ENCODE measurements around the gene MARVELD1. TPM values are rescaled to one million over a fixed set of nuclear protein-coding genes. Genes with fewer than 3 reads are reported as not detected.

Gene MARVELD1
- total RNA-seq, 2 donors from 2014 or later, result 2.0 TPM

DNA sequence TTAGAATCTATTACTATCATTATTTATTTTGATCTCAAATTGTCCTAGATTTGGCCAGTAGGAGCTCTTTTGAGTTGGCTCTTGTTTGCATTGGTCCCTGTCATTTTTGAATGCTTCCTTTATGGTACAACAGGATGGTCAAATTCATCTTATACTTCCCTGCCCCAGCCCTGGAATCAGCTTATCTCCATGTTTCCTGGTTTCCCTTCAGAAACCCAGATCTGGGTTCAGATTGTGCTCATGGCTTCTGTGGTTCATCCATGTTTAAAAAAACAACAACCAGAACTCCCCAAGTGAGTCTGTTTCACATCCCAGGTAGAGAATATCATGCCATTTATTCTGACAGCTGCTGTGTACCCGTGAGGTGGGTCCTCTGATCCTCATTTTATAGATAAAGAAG is 34.0 kb downstream of the MARVELD1 start:
- no peak overlapping the region for H3K27ac Mint-ChIP-seq
- H3K27me3 Mint-ChIP-seq, result no peaks in the 10 kb centered on the region
- peaks cover 4% of the 10 kb centered on the region for H3K4me1 Mint-ChIP-seq
- no peak overlapping the region for H3K4me3 Mint-ChIP-seq
- H3K36me3 Mint-ChIP-seq (ENCODE audit: low read depth), result peaks cover 100% of the 10 kb centered on the region
- ATAC-seq (replicated peaks), result no peak
- no peaks in the 10 kb centered on the region for H3K9me3 Mint-ChIP-seq

DNA sequence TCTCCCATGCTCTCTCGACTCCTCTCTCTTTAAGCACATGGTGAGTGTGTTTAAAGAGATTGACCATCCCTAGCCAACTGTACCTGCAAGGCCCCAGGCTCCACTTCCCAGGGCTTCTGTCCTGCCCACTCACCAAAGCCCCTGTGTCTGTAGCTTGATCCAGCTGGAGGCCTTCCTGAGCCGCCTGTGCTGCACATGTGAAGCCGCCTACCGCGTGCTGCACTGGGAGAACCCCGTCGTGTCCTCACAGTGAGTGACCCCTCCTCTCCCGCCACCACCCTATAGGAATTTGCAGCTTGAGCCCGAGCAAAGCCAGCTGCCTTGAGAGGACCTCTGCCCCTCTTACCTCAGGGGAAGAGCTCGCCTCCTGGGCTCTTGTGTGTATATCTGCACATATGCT is 34.6 kb downstream of the MARVELD1 start:
- Mint-ChIP-seq H3K4me1 (peaks cover 4% of the 10 kb centered on the region), H3K4me3 (no peak overlapping the region), H3K27ac (no peak overlapping the region), H3K36me3 (ENCODE audit: low read depth) (peaks cover 100% of the 10 kb centered on the region), H3K9me3 (no peaks in the 10 kb centered on the region), H3K27me3 (no peaks in the 10 kb centered on the region)
- ATAC-seq (replicated peaks), result no peak

- no peak for ATAC-seq (replicated peaks)
- Mint-ChIP-seq H3K27ac (no peak overlapping the region), H3K4me1 (no peaks in the 10 kb centered on the region), H3K9me3 (no peaks in the 10 kb centered on the region), H3K27me3 (no peaks in the 10 kb centered on the region), H3K36me3 (ENCODE audit: low read depth) (peaks cover 97% of the 10 kb centered on the region), H3K4me3 (no peak overlapping the region)
Measured at GRCh38 chr10:97752956-97753355, 39.4 kb downstream of the MARVELD1 start.

DNA sequence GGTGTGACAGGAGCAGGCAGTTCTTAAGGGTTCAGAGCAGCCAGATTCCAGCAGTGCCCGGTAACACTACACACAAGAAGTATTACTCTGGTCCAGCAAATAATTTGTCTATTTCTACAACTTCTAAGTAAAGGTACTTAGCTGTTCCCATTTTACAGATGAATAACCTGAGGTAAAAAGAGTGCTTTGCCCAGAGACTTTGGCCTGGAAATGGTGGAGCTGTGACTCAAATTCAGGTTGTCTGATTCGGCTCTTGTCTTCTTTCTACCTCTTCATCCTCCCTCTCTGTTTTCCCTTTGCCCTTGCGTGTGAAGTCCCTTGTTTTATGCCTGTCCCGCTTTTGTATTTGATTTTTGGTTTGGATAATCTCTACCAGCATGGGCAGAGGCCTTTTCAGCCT is 41.2 kb downstream of the MARVELD1 start:
- peaks cover 95% of the 10 kb centered on the region for H3K36me3 Mint-ChIP-seq (ENCODE audit: low read depth)
- H3K4me1 Mint-ChIP-seq, result no peaks in the 10 kb centered on the region
- ATAC-seq (replicated peaks), result no peak
- no peaks in the 10 kb centered on the region for H3K27me3 Mint-ChIP-seq
- H3K4me3 Mint-ChIP-seq, result no peak overlapping the region
- no peak overlapping the region for H3K27ac Mint-ChIP-seq
- no peaks in the 10 kb centered on the region for H3K9me3 Mint-ChIP-seq

DNA sequence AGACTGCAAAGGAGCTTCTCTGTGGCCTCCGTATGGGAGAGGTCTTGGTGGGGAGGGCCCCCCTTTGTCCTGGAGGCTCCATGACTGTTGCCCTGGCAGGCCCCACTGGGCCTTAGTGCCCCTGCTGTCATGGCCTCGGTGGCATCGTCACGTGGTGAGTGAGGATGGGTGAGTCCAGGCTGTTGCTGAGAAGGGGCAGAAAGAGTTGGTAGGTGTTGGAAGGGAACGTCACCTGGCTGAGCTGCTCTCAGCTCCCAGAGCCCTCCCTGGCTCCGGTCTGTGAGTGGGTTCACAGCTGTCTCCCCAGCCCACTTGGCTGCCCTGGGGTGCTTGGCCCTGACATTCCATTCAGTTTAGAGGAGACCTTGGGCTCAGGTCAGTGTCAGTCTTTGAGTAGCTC is 42.2 kb downstream of the MARVELD1 start:
- Mint-ChIP-seq H3K9me3 (no peaks in the 10 kb centered on the region), H3K36me3 (ENCODE audit: low read depth) (peaks cover 95% of the 10 kb centered on the region), H3K4me1 (no peaks in the 10 kb centered on the region), H3K27ac (no peak overlapping the region), H3K4me3 (no peak overlapping the region), H3K27me3 (no peaks in the 10 kb centered on the region)
- no peak for ATAC-seq (replicated peaks)

DNA sequence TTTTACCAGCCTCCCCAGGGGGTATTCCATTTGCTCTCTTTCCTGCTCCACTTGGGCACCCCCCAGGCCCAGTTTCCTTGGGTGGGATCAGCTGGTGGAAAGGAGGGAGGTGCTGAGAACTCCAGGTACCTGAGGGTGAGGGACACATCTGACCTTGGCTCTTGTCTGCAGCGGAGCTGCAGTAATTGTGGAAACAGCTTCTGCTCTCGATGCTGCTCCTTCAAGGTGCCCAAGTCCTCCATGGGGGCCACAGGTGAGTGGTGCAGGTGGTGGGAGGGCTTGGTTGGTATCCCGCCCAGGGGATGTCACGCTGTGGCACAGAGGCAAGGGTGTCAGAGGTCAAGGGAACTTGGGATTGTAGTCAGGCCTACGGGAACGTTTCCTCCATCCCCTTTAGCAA is 43.9 kb downstream of the MARVELD1 start:
- no peak for ATAC-seq (replicated peaks)
- H3K9me3 Mint-ChIP-seq, result no peaks in the 10 kb centered on the region
- no peak overlapping the region for H3K27ac Mint-ChIP-seq
- no peaks in the 10 kb centered on the region for H3K27me3 Mint-ChIP-seq
- H3K4me1 Mint-ChIP-seq, result no peaks in the 10 kb centered on the region
- peaks cover 91% of the 10 kb centered on the region for H3K36me3 Mint-ChIP-seq (ENCODE audit: low read depth)
- H3K4me3 Mint-ChIP-seq, result no peak overlapping the region

DNA sequence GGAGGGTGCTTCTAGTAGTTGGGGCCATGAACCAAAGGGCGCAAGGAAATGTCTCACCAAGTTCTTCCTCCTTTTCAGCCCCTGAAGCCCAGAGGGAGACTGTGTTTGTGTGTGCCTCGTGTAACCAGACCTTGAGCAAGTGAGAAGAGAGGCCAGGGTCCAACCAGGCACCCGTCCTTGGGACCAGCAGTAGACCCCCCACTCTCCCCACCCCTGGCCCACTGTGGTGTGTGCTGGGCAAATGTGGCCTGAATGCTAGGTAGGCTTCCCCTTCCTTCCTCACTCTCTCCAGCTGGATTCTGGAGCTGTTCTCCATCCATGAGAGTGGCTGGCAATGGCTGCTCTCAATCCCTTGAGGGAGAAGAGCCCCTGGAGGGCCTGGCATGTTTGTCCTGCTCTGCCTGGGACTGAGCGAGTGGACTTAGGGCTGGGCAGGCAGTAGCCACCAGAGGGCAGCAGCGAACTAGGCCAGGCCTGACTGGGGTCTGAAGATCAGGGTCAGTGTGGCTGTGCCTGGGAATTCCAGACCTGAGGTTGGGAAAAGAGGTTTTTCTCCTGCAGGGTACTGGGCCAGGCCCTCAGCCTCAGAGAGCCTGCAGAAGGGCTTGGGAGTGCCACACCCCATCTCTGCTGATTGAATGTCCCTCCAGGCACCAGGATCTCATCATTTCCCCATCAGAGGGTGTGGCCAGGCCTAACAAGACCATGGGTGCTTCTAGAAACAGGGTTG is 45.8 kb downstream of the MARVELD1 start:
- H3K36me3 Mint-ChIP-seq (ENCODE audit: low read depth), result peaks cover 73% of the 10 kb centered on the region
- no peaks in the 10 kb centered on the region for H3K9me3 Mint-ChIP-seq
- H3K4me1 Mint-ChIP-seq, result no peaks in the 10 kb centered on the region
- no peaks in the 10 kb centered on the region for H3K27me3 Mint-ChIP-seq
- H3K27ac Mint-ChIP-seq, result no peak overlapping the region
- H3K4me3 Mint-ChIP-seq, result no peak overlapping the region
- peak; percentile 71 for ATAC-seq (replicated peaks)

GRCh38 chr10:97759946-97760345 is 46.4 kb downstream of the MARVELD1 start:
- no peak overlapping the region for H3K27ac Mint-ChIP-seq
- H3K4me3 Mint-ChIP-seq, result no peak overlapping the region
- peaks cover 67% of the 10 kb centered on the region for H3K36me3 Mint-ChIP-seq (ENCODE audit: low read depth)
- H3K27me3 Mint-ChIP-seq, result no peaks in the 10 kb centered on the region
- no peaks in the 10 kb centered on the region for H3K9me3 Mint-ChIP-seq
- no peak for ATAC-seq (replicated peaks)
- H3K4me1 Mint-ChIP-seq, result no peaks in the 10 kb centered on the region

DNA sequence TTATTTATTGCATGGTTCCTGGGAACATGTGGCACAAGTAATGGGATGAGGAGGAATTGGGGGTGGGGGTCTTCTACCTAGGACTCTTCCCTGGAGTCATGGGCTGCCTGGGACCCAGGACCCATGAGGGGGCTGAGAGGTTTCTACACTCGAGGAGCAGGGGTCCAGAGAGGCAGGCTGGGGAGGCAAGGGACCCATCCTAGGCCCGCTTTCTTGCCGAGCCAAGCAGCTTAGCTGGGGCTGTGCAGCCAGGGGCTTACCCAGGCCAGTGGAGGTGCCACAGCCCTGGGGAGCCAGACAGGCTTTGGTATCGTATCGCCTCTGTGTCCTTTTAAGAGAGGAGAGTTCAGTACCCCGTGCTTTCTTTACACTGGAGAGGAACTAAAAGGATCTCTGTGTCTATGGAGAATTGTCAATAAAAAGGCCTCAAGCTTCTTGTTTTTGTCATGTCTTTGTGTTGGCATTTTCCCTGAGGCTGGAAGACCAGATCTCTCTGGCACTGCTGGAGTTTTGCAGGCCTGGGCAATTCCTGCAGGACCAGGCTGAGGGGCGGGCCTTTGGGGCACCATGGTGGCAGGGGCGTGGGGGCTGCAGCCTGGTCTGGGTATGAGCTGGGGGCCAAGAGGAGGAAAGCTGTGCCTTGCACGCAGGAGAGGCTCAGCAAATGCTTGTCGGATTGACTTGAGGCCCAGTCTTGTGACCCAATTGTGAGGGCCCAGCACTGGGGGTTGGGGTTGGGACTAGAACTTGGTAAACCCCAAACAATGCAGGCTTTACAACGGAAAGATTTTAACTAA is 47.1 kb downstream of the MARVELD1 start:
- H3K4me3 Mint-ChIP-seq, result no peak overlapping the region
- H3K36me3 Mint-ChIP-seq (ENCODE audit: low read depth), result peaks cover 59% of the 10 kb centered on the region
- H3K9me3 Mint-ChIP-seq, result no peaks in the 10 kb centered on the region
- no peaks in the 10 kb centered on the region for H3K4me1 Mint-ChIP-seq
- H3K27ac Mint-ChIP-seq, result no peak overlapping the region
- ATAC-seq (replicated peaks), result no peak
- H3K27me3 Mint-ChIP-seq, result no peaks in the 10 kb centered on the region

DNA sequence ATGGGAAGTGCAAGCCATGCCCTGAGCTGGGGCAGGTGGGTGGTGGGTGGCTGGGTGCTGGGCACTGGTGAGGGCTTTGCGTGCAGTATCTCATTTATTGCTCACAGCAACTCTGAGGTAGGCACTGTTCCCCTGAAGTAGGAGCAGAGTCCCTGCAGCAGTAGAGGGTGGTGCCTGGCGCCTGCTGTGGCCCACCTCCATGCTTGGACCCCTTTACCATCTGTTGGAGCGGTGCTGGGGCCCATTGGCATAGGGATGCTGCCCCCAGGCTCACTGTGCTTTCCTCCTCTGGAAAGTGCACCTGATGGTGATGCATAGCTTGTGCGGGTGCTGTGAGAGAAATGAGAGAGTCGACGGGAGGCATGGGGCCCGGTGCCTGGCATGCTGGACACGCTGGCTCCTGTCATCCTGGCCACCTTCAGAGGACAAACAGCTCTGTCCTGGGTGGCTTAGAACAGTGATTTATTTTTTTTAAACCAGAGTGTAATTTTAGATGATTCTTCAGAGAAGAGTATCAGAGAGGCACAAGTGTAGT is 47.9 kb downstream of the MARVELD1 start:
- Mint-ChIP-seq H3K27me3 (no peaks in the 10 kb centered on the region), H3K4me1 (no peaks in the 10 kb centered on the region), H3K27ac (no peak overlapping the region), H3K36me3 (ENCODE audit: low read depth) (peaks cover 55% of the 10 kb centered on the region), H3K9me3 (no peaks in the 10 kb centered on the region), H3K4me3 (no peak overlapping the region)
- no peak for ATAC-seq (replicated peaks)

- Mint-ChIP-seq H3K9me3 (no peaks in the 10 kb centered on the region), H3K27ac (no peak overlapping the region), H3K4me1 (no peaks in the 10 kb centered on the region), H3K27me3 (no peaks in the 10 kb centered on the region), H3K4me3 (no peak overlapping the region), H3K36me3 (ENCODE audit: low read depth) (peaks cover 48% of the 10 kb centered on the region)
- ATAC-seq (replicated peaks), result no peak
Measured at GRCh38 chr10:97762056-97762455, 48.5 kb downstream of the MARVELD1 start.

GRCh38 chr10:97762816-97763215 is 49.3 kb downstream of the MARVELD1 start:
- no peak overlapping the region for H3K4me3 Mint-ChIP-seq
- peaks cover 2% of the 10 kb centered on the region for H3K27me3 Mint-ChIP-seq
- no peak overlapping the region for H3K27ac Mint-ChIP-seq
- H3K9me3 Mint-ChIP-seq, result no peaks in the 10 kb centered on the region
- peaks cover 41% of the 10 kb centered on the region for H3K36me3 Mint-ChIP-seq (ENCODE audit: low read depth)
- no peaks in the 10 kb centered on the region for H3K4me1 Mint-ChIP-seq
- no peak for ATAC-seq (replicated peaks)

GRCh38 chr10:97763411-97763810 is 49.9 kb downstream of the MARVELD1 start:
- no peak overlapping the region for H3K4me3 Mint-ChIP-seq
- ATAC-seq (replicated peaks), result no peak
- H3K27ac Mint-ChIP-seq, result no peak overlapping the region
- H3K27me3 Mint-ChIP-seq, result peaks cover 7% of the 10 kb centered on the region
- no peaks in the 10 kb centered on the region for H3K9me3 Mint-ChIP-seq
- peaks cover 35% of the 10 kb centered on the region for H3K36me3 Mint-ChIP-seq (ENCODE audit: low read depth)
- no peaks in the 10 kb centered on the region for H3K4me1 Mint-ChIP-seq

DNA sequence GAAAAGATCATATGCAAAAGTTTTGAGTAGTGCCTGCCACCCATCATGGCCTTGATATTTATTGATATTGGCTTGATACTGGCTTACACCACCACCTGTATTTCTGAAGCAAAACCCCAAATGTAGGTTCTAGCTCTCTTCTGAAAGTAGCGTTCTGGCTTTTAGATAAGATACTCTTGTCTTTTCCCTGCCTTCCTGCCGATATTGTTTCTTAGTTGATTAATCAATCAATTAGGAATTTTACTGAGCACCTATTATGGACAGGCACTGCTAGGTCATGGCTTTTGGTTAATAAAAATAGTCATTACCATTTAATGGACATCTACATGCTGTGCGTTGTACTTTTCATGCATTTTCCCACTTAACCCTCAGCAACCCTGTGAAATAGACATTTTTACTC is 50.4 kb downstream of the MARVELD1 start:
- Mint-ChIP-seq H3K9me3 (no peaks in the 10 kb centered on the region), H3K4me3 (no peak overlapping the region), H3K36me3 (ENCODE audit: low read depth) (peaks cover 31% of the 10 kb centered on the region), H3K27me3 (peaks cover 7% of the 10 kb centered on the region), H3K27ac (peak overlapping the region; percentile 15), H3K4me1 (no peaks in the 10 kb centered on the region)
- ATAC-seq (replicated peaks), result no peak

DNA sequence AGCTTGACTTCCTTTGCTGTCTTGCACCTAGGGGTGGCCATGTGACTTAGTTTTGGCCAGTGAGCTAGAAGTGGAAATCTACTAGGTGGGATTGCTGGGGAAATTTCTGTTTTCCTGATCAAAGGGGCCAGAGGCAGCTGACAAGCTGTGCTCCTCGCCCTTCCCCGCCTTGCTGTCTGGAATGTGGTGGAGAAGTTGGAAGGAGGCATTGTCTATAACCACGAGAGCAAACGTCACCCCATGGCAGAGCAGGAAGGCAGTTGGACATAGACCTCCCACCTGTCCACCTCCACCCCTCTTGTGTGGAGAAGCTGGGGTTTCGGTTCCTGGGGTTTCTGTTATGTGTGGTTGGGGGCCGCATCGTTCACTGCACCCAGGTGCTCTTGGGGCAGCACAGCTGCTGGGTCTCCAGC is 51.0 kb downstream of the MARVELD1 start:
- Mint-ChIP-seq H3K27ac (peak overlapping the region; percentile 15), H3K36me3 (ENCODE audit: low read depth) (peaks cover 25% of the 10 kb centered on the region), H3K4me1 (no peaks in the 10 kb centered on the region), H3K9me3 (no peaks in the 10 kb centered on the region), H3K4me3 (no peak overlapping the region), H3K27me3 (peaks cover 10% of the 10 kb centered on the region)
- no peak for ATAC-seq (replicated peaks)

All from activated T-helper 17 cell treated with anti-CD3 and anti-CD28 coated beads, Interleukin-2, amount 50 U/mL, for 72 hours (primary cell).